Liver (tissue), 9 donors: ENCODE data around the gene PPME1. TPM values are rescaled to one million over a fixed set of nuclear protein-coding genes. Genes with fewer than 3 reads are reported as not detected.

Experiments
- DNase-seq: peaks from one replicate; pipeline ENCODE4 v3.0.0-alpha.2; 2017; ENCODE audit warnings: low spot score
- H3K27ac ChIP-seq, 2 donors: one replicate each; pipeline ENCODE4 v1.7.0; 2013; ENCODE audit warnings: inconsistent platforms in 2 of 2, low read length in 2 of 2, control low read depth in 1 of 2, low read depth in 1 of 2, mild to moderate bottlenecking in 1 of 2
- H3K27me3 ChIP-seq, 4 donors: one replicate each; pipeline versions ENCODE4 v1.6.1 to v1.7.0; 2013; ENCODE audit warnings: low read length in 3 of 4, inconsistent platforms in 1 of 4, mild to moderate bottlenecking in 1 of 4, moderate library complexity in 1 of 4; ENCODE audit not compliant: control insufficient read depth in 4 of 4, insufficient read depth in 4 of 4
- H3K36me3 ChIP-seq, 4 donors: one replicate each; pipeline versions ENCODE4 v1.6.1 to v1.7.0; 2013; ENCODE audit warnings: low read length in 3 of 4, mild to moderate bottlenecking in 3 of 4, low read depth in 1 of 4, moderate library complexity in 1 of 4; ENCODE audit not compliant: control insufficient read depth in 4 of 4, insufficient read depth in 3 of 4
- H3K4me1 ChIP-seq, 4 donors: one replicate each; pipeline versions ENCODE4 v1.6.1 to v1.7.0; 2013; ENCODE audit warnings: low read length in 3 of 4, mild to moderate bottlenecking in 3 of 4, moderate library complexity in 1 of 4; ENCODE audit not compliant: control insufficient read depth in 4 of 4, insufficient read depth in 4 of 4
- H3K4me3 ChIP-seq, 3 donors: one replicate each; pipeline versions ENCODE4 v1.6.1 to v1.7.0; 2013; ENCODE audit warnings: low read length in 3 of 3, control low read depth in 1 of 3, low read depth in 1 of 3, mild to moderate bottlenecking in 1 of 3
- H3K9ac ChIP-seq, 2 donors: one replicate each; pipeline ENCODE4 v1.7.0; 2013; ENCODE audit warnings: low read length in 2 of 2, mild to moderate bottlenecking in 2 of 2, moderate library complexity in 2 of 2, control low read depth in 1 of 2, low read depth in 1 of 2
- H3K9me3 ChIP-seq, 4 donors: one replicate each; pipeline versions ENCODE4 v1.6.1 to v1.7.0; 2013; ENCODE audit warnings: low read length in 3 of 4; ENCODE audit not compliant: control insufficient read depth in 4 of 4
- CTCF ChIP-seq: fragments of 150-350 bp; IDR thresholded peaks from 2 replicates; pipeline ENCODE4 v1.5.1; 2017; ENCODE audit warnings: improper control_type of control experiment, low read depth, low read length; ENCODE audit not compliant: missing input control
- EGR1 ChIP-seq, 2 donors: IDR thresholded peaks; 2 replicates each; pipeline ENCODE4 v1.6.1; 2016 to 2018; ENCODE audit warnings: antibody characterized with exemption in 2 of 2, low read depth in 2 of 2
- FOXA1 ChIP-seq: IDR thresholded peaks from 2 replicates; pipeline ENCODE4 v1.6.1; 2016; ENCODE audit warnings: antibody characterized with exemption
- FOXA2 ChIP-seq: IDR thresholded peaks from 2 replicates; pipeline ENCODE4 v1.6.1; 2016; ENCODE audit warnings: antibody characterized with exemption
- GABPA ChIP-seq, 2 donors: IDR thresholded peaks in 1 of 2; conservative IDR thresholded peaks in 1 of 2; 2 replicates each; pipeline ENCODE4 v1.6.1; 2016; ENCODE audit warnings: antibody characterized with exemption in 2 of 2, mild to moderate bottlenecking in 1 of 2, moderate library complexity in 1 of 2
- HNF4A ChIP-seq, 2 donors: conservative IDR thresholded peaks; 2 replicates each; pipeline ENCODE4 v1.6.1; 2016; ENCODE audit warnings: antibody characterized with exemption in 2 of 2, mild to moderate bottlenecking in 2 of 2
- HNF4G ChIP-seq: IDR thresholded peaks from 2 replicates; pipeline ENCODE4 v1.6.1; 2016; ENCODE audit warnings: antibody characterized with exemption
- JUND ChIP-seq, 2 donors: IDR thresholded peaks; 2 replicates each; pipeline ENCODE4 v1.6.1; 2016; ENCODE audit warnings: antibody characterized with exemption in 2 of 2
- NR2F2 ChIP-seq: IDR thresholded peaks from 2 replicates; pipeline ENCODE4 v1.6.1; 2016; ENCODE audit warnings: antibody characterized with exemption
- RAD21 ChIP-seq, 2 donors: IDR thresholded peaks; 2 replicates each; pipeline ENCODE4 v1.6.1; 2016; ENCODE audit warnings: antibody characterized with exemption in 2 of 2, mild to moderate bottlenecking in 2 of 2
- REST ChIP-seq: IDR thresholded peaks from 2 replicates; pipeline ENCODE4 v1.6.1; 2016; ENCODE audit warnings: antibody characterized with exemption, mild to moderate bottlenecking
- RXRA ChIP-seq, 2 donors: IDR thresholded peaks; 2 replicates each; pipeline ENCODE4 v1.6.1; 2017 to 2018; ENCODE audit warnings: antibody characterized with exemption in 2 of 2, mild to moderate bottlenecking in 1 of 2
- SP1 ChIP-seq: IDR thresholded peaks from 2 replicates; pipeline ENCODE4 v1.6.1; 2018; ENCODE audit warnings: antibody characterized with exemption, mild to moderate bottlenecking
- TAF1 ChIP-seq: conservative IDR thresholded peaks from 2 replicates; pipeline ENCODE4 v1.6.1; 2016; ENCODE audit warnings: antibody characterized with exemption, mild to moderate bottlenecking
- YY1 ChIP-seq: IDR thresholded peaks from 2 replicates; pipeline ENCODE4 v1.6.1; 2016; ENCODE audit warnings: antibody characterized with exemption, mild to moderate bottlenecking
- ZBTB33 ChIP-seq: IDR thresholded peaks from 2 replicates; pipeline ENCODE4 v1.6.1; 2016; ENCODE audit warnings: antibody characterized with exemption
- WGBS: extraction: QIAGEN DNeasy Blood & Tissue Kit; methylation state at CpG from one replicate; pipeline ENCODE4 v1.1.7; 2013; 5-methylcytosine and 5-hydroxymethylcytosine counted together
- polyA plus RNA-seq, 2 donors: library from polyadenylated mRNA; stranded (reverse) in 1 of 2; unstranded in 1 of 2; fragments of 200-250 nt in 1 of 2; fragments of >200 nt in 1 of 2; fragmentation: Nextera tagmentation in 1 of 2; extraction: Ambion mirVana in 1 of 2; gene quantifications; one replicate each; pipeline versions ENCODE4 v1.2.1 to v1.2.3, GENCODE V29; 2013 to 2015
- total RNA-seq, 2 donors: library from RNA; depleted of rRNA; stranded (reverse); fragments of >200 nt; gene quantifications; one replicate each; pipeline ENCODE4 v1.2.3, GENCODE V29; 2014
- TF ChIP-seq, protein P1 (sequence below): IDR thresholded peaks from 2 replicates; pipeline ENCODE4 v1.6.1; 2016; ENCODE audit warnings: antibody characterized with exemption
- donor health status: healthy.
- donor health status: healthy.
- donor health status: healthy.
- donor health status: healthy.
- donor health status: healthy.

PPME1 gene
- total and polyA plus RNA-seq, 4 donors: 9.1 to 47.4 (median 13.6) TPM

GRCh38 chr11:74297484-74297883 lies 126.4 kb downstream of the PPME1 start:
- DNase-seq: no peak
- peaks cover 0 to 4% (median 0%) of the 10 kb centered on the region in 4 donors for H3K27me3 ChIP-seq
- TF ChIP-seq FOXA1 (no peak), GABPA (IDR thresholded peaks at IDR 0.05 in 1 of 2, conservative IDR thresholded peaks at IDR 0.05 in 1 of 2) (no peak), NR2F2 (no peak), REST (no peak), ZBTB33 (no peak), RAD21 (IDR thresholded peaks at IDR 0.05) (no peak), HNF4G (no peak), FOXA2 (no peak), CTCF (no peak), HNF4A (conservative IDR thresholded peaks at IDR 0.05) (no peak), SP1 (no peak), TAF1 (no peak), JUND (IDR thresholded peaks at IDR 0.05) (no peak), YY1 (no peak), RXRA (IDR thresholded peaks at IDR 0.05) (no peak), EGR1 (IDR thresholded peaks at IDR 0.05; ENCODE audit: low read depth in 2 of 2) (no peak)
- H3K27ac ChIP-seq: no peak overlapping the region
- H3K4me1 ChIP-seq: no peaks in the 10 kb centered on the region
- no peak overlapping the region for H3K4me3 ChIP-seq
- no peaks in the 10 kb centered on the region for H3K36me3 ChIP-seq
- WGBS: 94% methylated on average over 1 of the region's 1 CpG
- H3K9me3 ChIP-seq: no peaks in the 10 kb centered on the region
- no peak overlapping the region for H3K9ac ChIP-seq

- Histone ChIP-seq H3K9ac (no peak overlapping the region), H3K4me3 (no peak overlapping the region), H3K36me3 (no peaks in the 10 kb centered on the region), H3K27me3 (peaks cover 0 to 4% (median 0%) of the 10 kb centered on the region in 4 donors), H3K27ac (no peak overlapping the region), H3K4me1 (no peaks in the 10 kb centered on the region), H3K9me3 (no peaks in the 10 kb centered on the region)
- TF ChIP-seq SP1: no peak
- TF ChIP-seq YY1: no peak
- TF ChIP-seq HNF4G: no peak
- no peak for TF ChIP-seq FOXA1
- no peak for TF ChIP-seq RXRA (IDR thresholded peaks at IDR 0.05)
- no peak for TF ChIP-seq CTCF
- TF ChIP-seq TAF1: no peak
- TF ChIP-seq, protein P1, sequence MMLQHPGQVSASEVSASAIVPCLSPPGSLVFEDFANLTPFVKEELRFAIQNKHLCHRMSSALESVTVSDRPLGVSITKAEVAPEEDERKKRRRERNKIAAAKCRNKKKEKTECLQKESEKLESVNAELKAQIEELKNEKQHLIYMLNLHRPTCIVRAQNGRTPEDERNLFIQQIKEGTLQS: no peak
- TF ChIP-seq NR2F2: no peak
- DNase-seq: no peak
- WGBS: 84% methylated on average over 3 of the region's 3 CpGs
These were observed 127.9 kb downstream of the PPME1 start for GRCh38 chr11:74299015-74299414.
